ENCODE measurements around the gene F7. TPM values are rescaled to one million over a fixed set of nuclear protein-coding genes. Genes with fewer than 3 reads are reported as not detected.

F7 gene
- total and polyA plus RNA-seq, 9 of the 15 experiments (the other 6 are each of a cell fraction or from before 2014, with no cell fraction given) = not detected

GRCh38 chr13:113147206-113147605 lies 41.6 kb downstream of the F7 start:
- FAIRE-seq (no peak), DNase-seq (ENCODE audit: extremely low read depth in 1 of 4, low spot score in 3 of 4) (no peak), ATAC-seq (no peak)
- ChIA-PET POLR2A (interaction anchor here (0.7 kb wide), 1 partner anchor 16 kb away, joined by 3 read pairs; no protein-coding TSS in a partner anchor), CTCF (ENCODE audit: low intra/inter-chr PET ratio) (no interaction called here)
- H3K4me2 ChIP-seq (ENCODE audit: insufficient read depth, low read length) = no peak overlapping the region
- no peak overlapping the region for H2AFZ ChIP-seq (ENCODE audit: low read depth, low read length)
- H3K36me3 ChIP-seq (ENCODE audit: control insufficient read depth, insufficient read depth, low read length) = no peaks in the 10 kb centered on the region
- in situ Hi-C loops (cut with MboI) (no loop called here), intact Hi-C loops (cut with micrococcal nuclease) (no loop called here)
- H3K9me1 ChIP-seq (ENCODE audit: control insufficient read depth, insufficient read depth, low read length) = no peaks in the 10 kb centered on the region
- H3K4me3 ChIP-seq = no peak overlapping the region
- no peak overlapping the region for H3K27ac ChIP-seq (ENCODE audit: extremely low read depth, low read depth, low read length)
- 0% methylated on average over 6 of the region's 8 CpGs for WGBS (ENCODE audit: insufficient coverage, low coverage, missing lambda C conversion rate)
- TF ChIP-seq THRB (CRISPR knock-in tag; conservative IDR thresholded peaks at IDR 0.05) (no peak), SMAD4 (CRISPR knock-in tag; conservative IDR thresholded peaks at IDR 0.05) (no peak), USF2 (CRISPR knock-in tag; IDR thresholded peaks at IDR 0.05) (no peak), NCOR1 (IDR thresholded peaks at IDR 0.05) (no peak), MBD1 (CRISPR knock-in tag; IDR thresholded peaks at IDR 0.05) (no peak), POU5F1 (IDR thresholded peaks at IDR 0.05; ENCODE audit: borderline replicate concordance, low read depth, low read length, partially characterized antibody) (no peak), DDX20 (tag; IDR thresholded peaks at IDR 0.05; ENCODE audit: low read depth) (no peak)
- TF ChIP-seq, protein P1, sequence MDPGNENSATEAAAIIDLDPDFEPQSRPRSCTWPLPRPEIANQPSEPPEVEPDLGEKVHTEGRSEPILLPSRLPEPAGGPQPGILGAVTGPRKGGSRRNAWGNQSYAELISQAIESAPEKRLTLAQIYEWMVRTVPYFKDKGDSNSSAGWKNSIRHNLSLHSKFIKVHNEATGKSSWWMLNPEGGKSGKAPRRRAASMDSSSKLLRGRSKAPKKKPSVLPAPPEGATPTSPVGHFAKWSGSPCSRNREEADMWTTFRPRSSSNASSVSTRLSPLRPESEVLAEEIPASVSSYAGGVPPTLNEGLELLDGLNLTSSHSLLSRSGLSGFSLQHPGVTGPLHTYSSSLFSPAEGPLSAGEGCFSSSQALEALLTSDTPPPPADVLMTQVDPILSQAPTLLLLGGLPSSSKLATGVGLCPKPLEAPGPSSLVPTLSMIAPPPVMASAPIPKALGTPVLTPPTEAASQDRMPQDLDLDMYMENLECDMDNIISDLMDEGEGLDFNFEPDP (CRISPR knock-in tag; IDR thresholded peaks at IDR 0.05) = no peak
- H3K4me1 ChIP-seq (replicated peaks in 1 of 2; ENCODE audit: control insufficient read depth in 2 of 2, insufficient read depth in 2 of 2, low read length in 2 of 2) = peaks cover 0 to 21% of the 10 kb centered on the region in 2 experiments; a peak in 3 of 5 replicates
- no peaks in the 10 kb centered on the region for H4K20me1 ChIP-seq (replicated peaks; ENCODE audit: control insufficient read depth, insufficient read depth, low read length)
- no TSS peak for BruUV-seq (replicated peaks)
- H3K9ac ChIP-seq (ENCODE audit: insufficient read depth in 1 of 2, low read depth in 2 of 2, low read length in 2 of 2) = no peak overlapping the region
- H3K9me3 ChIP-seq (replicated peaks; ENCODE audit: control insufficient read depth, insufficient read depth, low read depth, low read length) = no peaks in the 10 kb centered on the region
- H3K27me3 ChIP-seq (ENCODE audit: control insufficient read depth in 2 of 2, insufficient read depth in 2 of 2, low read length in 2 of 2) = peaks cover 19 to 44% of the 10 kb centered on the region in 2 experiments; a peak in 4 of 5 replicates
- no peaks in the 10 kb centered on the region for H3K79me2 ChIP-seq (ENCODE audit: control insufficient read depth, insufficient read depth, low read length)
